ENCODE results near the gene CYP39A1. TPM values are rescaled to one million over a fixed set of nuclear protein-coding genes. Genes with fewer than 3 reads are reported as not detected.

Gene CYP39A1
- total and polyA plus RNA-seq, 2 of the 13 experiments (the other 11 are each of a cell fraction or from before 2014, with no cell fraction given): 0.13 TPM; not detected in 1

DNA sequence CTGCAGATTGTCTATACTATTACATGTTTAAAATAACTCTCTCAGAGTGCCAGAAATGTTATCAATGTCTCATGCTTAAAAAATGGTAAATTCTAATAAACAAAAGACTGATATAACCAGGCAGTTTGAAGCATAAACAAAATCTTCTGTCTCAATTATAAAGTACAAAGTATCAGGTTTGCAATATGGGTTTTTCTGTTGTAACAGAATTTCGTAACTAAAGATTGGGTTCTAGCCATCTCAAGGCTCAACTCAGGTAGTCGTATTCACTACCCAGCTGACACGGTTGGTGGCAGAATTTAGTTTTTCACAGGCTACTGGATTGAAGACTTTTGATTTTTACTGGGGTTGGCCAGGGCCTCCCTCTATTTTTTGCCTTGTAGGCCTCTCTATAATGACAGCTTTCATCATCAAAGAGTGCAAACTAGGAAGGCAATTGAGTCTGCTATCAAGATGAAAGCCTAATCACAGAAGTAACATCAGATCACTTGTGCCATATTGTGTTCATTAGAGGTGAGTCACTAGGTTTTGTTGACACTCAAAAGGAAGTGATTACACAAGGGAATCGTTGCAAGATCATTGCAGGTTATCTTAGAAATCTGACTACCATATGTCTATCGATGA lies 3.6 kb downstream of the CYP39A1 start (continued):
- TF ChIP-seq ZHX2 (IDR thresholded peaks at IDR 0.05; ENCODE audit: low read depth) (no peak), ZHX2 (CRISPR knock-in tag; IDR thresholded peaks at IDR 0.05; ENCODE audit: borderline replicate concordance) (no peak), ATAD3A (CRISPR knock-in tag; IDR thresholded peaks at IDR 0.05) (no peak), EP300 (IDR thresholded peaks at IDR 0.05; ENCODE audit: low read depth in 2 of 2, low read length in 2 of 2) (0 out of 4 replicates have a peak, but pooled peaks of 1 of the 2 experiments have one; percentile 27), EP300 (CRISPR knock-in tag; IDR thresholded peaks at IDR 0.05; ENCODE audit: borderline replicate concordance) (no peak), ZNF138 (CRISPR knock-in tag; IDR thresholded peaks at IDR 0.05; ENCODE audit: low read depth) (no peak), MBNL3 (CRISPR knock-in tag; conservative IDR thresholded peaks at IDR 0.05) (no peak), ERF (CRISPR knock-in tag; IDR thresholded peaks at IDR 0.05) (no peak), THAP7 (CRISPR knock-in tag; IDR thresholded peaks at IDR 0.05) (no peak), ZMYM4 (CRISPR knock-in tag; IDR thresholded peaks at IDR 0.05) (no peak), NFATC3 (CRISPR knock-in tag; IDR thresholded peaks at IDR 0.05) (no peak), FOSL1 (CRISPR knock-in tag; IDR thresholded peaks at IDR 0.05; ENCODE audit: borderline replicate concordance) (no peak), HIC2 (CRISPR knock-in tag; IDR thresholded peaks at IDR 0.05; ENCODE audit: low read depth) (no peak), ZKSCAN1 (IDR thresholded peaks at IDR 0.05; ENCODE audit: low read length) (no peak), ZFP36 (IDR thresholded peaks at IDR 0.05; ENCODE audit: borderline replicate concordance, low read depth, low read length, partially characterized antibody) (no peak)
- TF ChIP-seq, protein P1, sequence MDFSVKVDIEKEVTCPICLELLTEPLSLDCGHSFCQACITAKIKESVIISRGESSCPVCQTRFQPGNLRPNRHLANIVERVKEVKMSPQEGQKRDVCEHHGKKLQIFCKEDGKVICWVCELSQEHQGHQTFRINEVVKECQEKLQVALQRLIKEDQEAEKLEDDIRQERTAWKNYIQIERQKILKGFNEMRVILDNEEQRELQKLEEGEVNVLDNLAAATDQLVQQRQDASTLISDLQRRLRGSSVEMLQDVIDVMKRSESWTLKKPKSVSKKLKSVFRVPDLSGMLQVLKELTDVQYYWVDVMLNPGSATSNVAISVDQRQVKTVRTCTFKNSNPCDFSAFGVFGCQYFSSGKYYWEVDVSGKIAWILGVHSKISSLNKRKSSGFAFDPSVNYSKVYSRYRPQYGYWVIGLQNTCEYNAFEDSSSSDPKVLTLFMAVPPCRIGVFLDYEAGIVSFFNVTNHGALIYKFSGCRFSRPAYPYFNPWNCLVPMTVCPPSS (IDR thresholded peaks at IDR 0.05): no peak
- TF ChIP-seq, protein P2, sequence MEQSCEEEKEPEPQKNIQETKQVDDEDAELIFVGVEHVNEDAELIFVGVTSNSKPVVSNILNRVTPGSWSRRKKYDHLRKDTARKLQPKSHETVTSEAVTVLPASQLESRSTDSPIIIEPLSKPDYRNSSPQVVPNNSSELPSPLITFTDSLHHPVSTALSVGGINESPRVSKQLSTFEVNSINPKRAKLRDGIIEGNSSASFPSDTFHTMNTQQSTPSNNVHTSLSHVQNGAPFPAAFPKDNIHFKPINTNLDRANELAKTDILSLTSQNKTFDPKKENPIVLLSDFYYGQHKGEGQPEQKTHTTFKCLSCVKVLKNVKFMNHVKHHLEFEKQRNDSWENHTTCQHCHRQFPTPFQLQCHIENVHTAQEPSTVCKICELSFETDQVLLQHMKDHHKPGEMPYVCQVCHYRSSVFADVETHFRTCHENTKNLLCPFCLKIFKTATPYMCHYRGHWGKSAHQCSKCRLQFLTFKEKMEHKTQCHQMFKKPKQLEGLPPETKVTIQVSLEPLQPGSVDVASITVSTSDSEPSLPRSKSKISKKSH (CRISPR knock-in tag; IDR thresholded peaks at IDR 0.05; ENCODE audit: borderline replicate concordance): no peak

Data from HepG2 (cell line).